Liver (tissue), 9 donors: ENCODE data around the gene ADGRD1. TPM values are rescaled to one million over a fixed set of nuclear protein-coding genes. Genes with fewer than 3 reads are reported as not detected.

ENCODE experiments used
- DNase-seq: peaks from one replicate; pipeline ENCODE4 v3.0.0-alpha.2; 2017; ENCODE audit warnings: low spot score
- H3K27ac ChIP-seq, 2 donors: one replicate each; pipeline ENCODE4 v1.7.0; 2013; ENCODE audit warnings: inconsistent platforms in 2 of 2, low read length in 2 of 2, control low read depth in 1 of 2, low read depth in 1 of 2, mild to moderate bottlenecking in 1 of 2
- H3K27me3 ChIP-seq, 4 donors: one replicate each; pipeline versions ENCODE4 v1.6.1 to v1.7.0; 2013; ENCODE audit warnings: low read length in 3 of 4, inconsistent platforms in 1 of 4, mild to moderate bottlenecking in 1 of 4, moderate library complexity in 1 of 4; ENCODE audit not compliant: control insufficient read depth in 4 of 4, insufficient read depth in 4 of 4
- H3K36me3 ChIP-seq, 4 donors: one replicate each; pipeline versions ENCODE4 v1.6.1 to v1.7.0; 2013; ENCODE audit warnings: low read length in 3 of 4, mild to moderate bottlenecking in 3 of 4, low read depth in 1 of 4, moderate library complexity in 1 of 4; ENCODE audit not compliant: control insufficient read depth in 4 of 4, insufficient read depth in 3 of 4
- H3K4me1 ChIP-seq, 4 donors: one replicate each; pipeline versions ENCODE4 v1.6.1 to v1.7.0; 2013; ENCODE audit warnings: low read length in 3 of 4, mild to moderate bottlenecking in 3 of 4, moderate library complexity in 1 of 4; ENCODE audit not compliant: control insufficient read depth in 4 of 4, insufficient read depth in 4 of 4
- H3K4me3 ChIP-seq, 3 donors: one replicate each; pipeline versions ENCODE4 v1.6.1 to v1.7.0; 2013; ENCODE audit warnings: low read length in 3 of 3, control low read depth in 1 of 3, low read depth in 1 of 3, mild to moderate bottlenecking in 1 of 3
- H3K9ac ChIP-seq, 2 donors: one replicate each; pipeline ENCODE4 v1.7.0; 2013; ENCODE audit warnings: low read length in 2 of 2, mild to moderate bottlenecking in 2 of 2, moderate library complexity in 2 of 2, control low read depth in 1 of 2, low read depth in 1 of 2
- H3K9me3 ChIP-seq, 4 donors: one replicate each; pipeline versions ENCODE4 v1.6.1 to v1.7.0; 2013; ENCODE audit warnings: low read length in 3 of 4; ENCODE audit not compliant: control insufficient read depth in 4 of 4
- ATF3 ChIP-seq: IDR thresholded peaks from 2 replicates; pipeline ENCODE4 v1.6.1; 2016; ENCODE audit warnings: antibody characterized with exemption
- EGR1 ChIP-seq, 2 donors: IDR thresholded peaks; 2 replicates each; pipeline ENCODE4 v1.6.1; 2016 to 2018; ENCODE audit warnings: antibody characterized with exemption in 2 of 2, low read depth in 2 of 2
- GABPA ChIP-seq, 2 donors: IDR thresholded peaks in 1 of 2; conservative IDR thresholded peaks in 1 of 2; 2 replicates each; pipeline ENCODE4 v1.6.1; 2016; ENCODE audit warnings: antibody characterized with exemption in 2 of 2, mild to moderate bottlenecking in 1 of 2, moderate library complexity in 1 of 2
- HNF4A ChIP-seq, 2 donors: conservative IDR thresholded peaks; 2 replicates each; pipeline ENCODE4 v1.6.1; 2016; ENCODE audit warnings: antibody characterized with exemption in 2 of 2, mild to moderate bottlenecking in 2 of 2
- HNF4G ChIP-seq: IDR thresholded peaks from 2 replicates; pipeline ENCODE4 v1.6.1; 2016; ENCODE audit warnings: antibody characterized with exemption
- MAX ChIP-seq: IDR thresholded peaks from 2 replicates; pipeline ENCODE4 v1.6.1; 2016; ENCODE audit warnings: antibody characterized with exemption
- NR2F2 ChIP-seq: IDR thresholded peaks from 2 replicates; pipeline ENCODE4 v1.6.1; 2016; ENCODE audit warnings: antibody characterized with exemption
- REST ChIP-seq: IDR thresholded peaks from 2 replicates; pipeline ENCODE4 v1.6.1; 2016; ENCODE audit warnings: antibody characterized with exemption, mild to moderate bottlenecking
- SP1 ChIP-seq: IDR thresholded peaks from 2 replicates; pipeline ENCODE4 v1.6.1; 2018; ENCODE audit warnings: antibody characterized with exemption, mild to moderate bottlenecking
- YY1 ChIP-seq: IDR thresholded peaks from 2 replicates; pipeline ENCODE4 v1.6.1; 2016; ENCODE audit warnings: antibody characterized with exemption, mild to moderate bottlenecking
- WGBS: extraction: QIAGEN DNeasy Blood & Tissue Kit; methylation state at CpG from one replicate; pipeline ENCODE4 v1.1.7; 2013; 5-methylcytosine and 5-hydroxymethylcytosine counted together
- polyA plus RNA-seq, 2 donors: library from polyadenylated mRNA; stranded (reverse) in 1 of 2; unstranded in 1 of 2; fragments of 200-250 nt in 1 of 2; fragments of >200 nt in 1 of 2; fragmentation: Nextera tagmentation in 1 of 2; extraction: Ambion mirVana in 1 of 2; gene quantifications; one replicate each; pipeline versions ENCODE4 v1.2.1 to v1.2.3, GENCODE V29; 2013 to 2015
- total RNA-seq, 2 donors: library from RNA; depleted of rRNA; stranded (reverse); fragments of >200 nt; gene quantifications; one replicate each; pipeline ENCODE4 v1.2.3, GENCODE V29; 2014
- TF ChIP-seq, protein P1 (sequence below): fragments of 150-350 bp; IDR thresholded peaks from 2 replicates; pipeline ENCODE4 v1.5.1; 2017; ENCODE audit warnings: improper control_type of control experiment, low read depth, low read length; ENCODE audit not compliant: missing input control
- donor health status: healthy.
- donor health status: healthy.
- donor health status: healthy.
- donor health status: healthy.
- donor health status: healthy.

Gene ADGRD1
- total and polyA plus RNA-seq, 4 donors, result 2.7 to 7.1 (median 4.6) TPM

- 92% methylated on average over 19 of the region's 19 CpGs for WGBS
- DNase-seq, result no peak
- H3K27ac ChIP-seq, result no peak overlapping the region
Observed at GRCh38 chr12:131098178-131098981, 144.7 kb downstream of the ADGRD1 start.

GRCh38 chr12:131100031-131100674, 146.4 kb downstream of the ADGRD1 start:
- no peak for TF ChIP-seq NR2F2
- no peak for TF ChIP-seq ATF3
- TF ChIP-seq HNF4G, result no peak
- TF ChIP-seq MAX, result no peak
- TF ChIP-seq, protein P1, sequence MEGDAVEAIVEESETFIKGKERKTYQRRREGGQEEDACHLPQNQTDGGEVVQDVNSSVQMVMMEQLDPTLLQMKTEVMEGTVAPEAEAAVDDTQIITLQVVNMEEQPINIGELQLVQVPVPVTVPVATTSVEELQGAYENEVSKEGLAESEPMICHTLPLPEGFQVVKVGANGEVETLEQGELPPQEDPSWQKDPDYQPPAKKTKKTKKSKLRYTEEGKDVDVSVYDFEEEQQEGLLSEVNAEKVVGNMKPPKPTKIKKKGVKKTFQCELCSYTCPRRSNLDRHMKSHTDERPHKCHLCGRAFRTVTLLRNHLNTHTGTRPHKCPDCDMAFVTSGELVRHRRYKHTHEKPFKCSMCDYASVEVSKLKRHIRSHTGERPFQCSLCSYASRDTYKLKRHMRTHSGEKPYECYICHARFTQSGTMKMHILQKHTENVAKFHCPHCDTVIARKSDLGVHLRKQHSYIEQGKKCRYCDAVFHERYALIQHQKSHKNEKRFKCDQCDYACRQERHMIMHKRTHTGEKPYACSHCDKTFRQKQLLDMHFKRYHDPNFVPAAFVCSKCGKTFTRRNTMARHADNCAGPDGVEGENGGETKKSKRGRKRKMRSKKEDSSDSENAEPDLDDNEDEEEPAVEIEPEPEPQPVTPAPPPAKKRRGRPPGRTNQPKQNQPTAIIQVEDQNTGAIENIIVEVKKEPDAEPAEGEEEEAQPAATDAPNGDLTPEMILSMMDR, result no peak
- no peak for TF ChIP-seq REST
- no peak for TF ChIP-seq SP1
- TF ChIP-seq HNF4A (conservative IDR thresholded peaks at IDR 0.05), result no peak
- no peak for TF ChIP-seq YY1
- no peak for TF ChIP-seq GABPA (IDR thresholded peaks at IDR 0.05 in 1 of 2, conservative IDR thresholded peaks at IDR 0.05 in 1 of 2)
- DNase-seq, result no peak
- Histone ChIP-seq H3K36me3 (no peaks in the 10 kb centered on the region), H3K4me3 (no peak overlapping the region), H3K4me1 (no peaks in the 10 kb centered on the region), H3K9ac (no peak overlapping the region), H3K9me3 (no peaks in the 10 kb centered on the region), H3K27ac (no peak overlapping the region), H3K27me3 (no peaks in the 10 kb centered on the region)
- WGBS, result 93% methylated on average over 5 of the region's 5 CpGs

More at GRCh38 chr12:131098178-131098981, 144.7 kb downstream of the ADGRD1 start:
- Histone ChIP-seq H3K9ac (no peak overlapping the region), H3K9me3 (no peaks in the 10 kb centered on the region), H3K36me3 (no peaks in the 10 kb centered on the region), H3K27me3 (no peaks in the 10 kb centered on the region), H3K4me1 (no peaks in the 10 kb centered on the region), H3K4me3 (no peak overlapping the region)
- TF ChIP-seq EGR1 (IDR thresholded peaks at IDR 0.05; ENCODE audit: low read depth in 2 of 2) (no peak), SP1 (no peak)
